ENCODE measurements around the gene GNS. TPM values are rescaled to one million over a fixed set of nuclear protein-coding genes. Genes with fewer than 3 reads are reported as not detected.

The GNS gene
- total and polyA plus RNA-seq, 9 donors, result 63.9 to 278 (median 101) TPM

GRCh38 chr12:64672925-64673409 lies 86.2 kb downstream of the GNS start:
- intact Hi-C loops (cut with DNase I), result loop anchor here in 1 of 4 donors (10.0 kb wide), 1 partner anchor 58 kb away; the partner anchor contains the start of gene RASSF3

GRCh38 chr12:64671681-64672080 lies 87.5 kb downstream of the GNS start:
- Histone ChIP-seq H3K4me1 (ENCODE audit: insufficient read depth) (peaks cover 31% of the 10 kb centered on the region), H3K27me3 (no peaks in the 10 kb centered on the region), H3K9me3 (no peaks in the 10 kb centered on the region), H3K4me3 (no peak overlapping the region), H3K27ac (peak overlapping the region in 1 of 2 donors; percentile 71), H3K36me3 (no peaks in the 10 kb centered on the region)
- no peak for DNase-seq
- WGBS, 3 donors, result 68 to 87% (median 80%) methylated on average over 4 of the region's 4 CpGs
- TF ChIP-seq POLR2A (IDR thresholded peaks at IDR 0.05) (no peak), EP300 (IDR thresholded peaks at IDR 0.05) (no peak), CTCF (IDR thresholded peaks at IDR 0.05) (no peak)
- intact Hi-C loops (cut with DNase I), result loop anchor here in 1 of 4 donors (10.0 kb wide), 1 partner anchor 57 kb away; the partner anchor contains the start of gene RASSF3

More at GRCh38 chr12:64672925-64673409, 86.2 kb downstream of the GNS start:
- peak; percentile 67 to 85 (median 74) for DNase-seq
- Histone ChIP-seq H3K36me3 (no peaks in the 10 kb centered on the region), H3K4me1 (ENCODE audit: insufficient read depth) (peaks cover 28% of the 10 kb centered on the region), H3K9me3 (no peaks in the 10 kb centered on the region), H3K27ac (peak overlapping the region in 1 of 2 donors; percentile 49), H3K4me3 (no peak overlapping the region), H3K27me3 (no peaks in the 10 kb centered on the region)
- TF ChIP-seq EP300 (IDR thresholded peaks at IDR 0.05), result no peak
- no peak for TF ChIP-seq CTCF (IDR thresholded peaks at IDR 0.05)
- no peak for TF ChIP-seq POLR2A (IDR thresholded peaks at IDR 0.05)
- 15 to 23% (median 19%) methylated on average over 8 of the region's 8 CpGs for WGBS, 3 donors

- Histone ChIP-seq H3K36me3 (no peaks in the 10 kb centered on the region), H3K4me1 (ENCODE audit: insufficient read depth) (peaks cover 34% of the 10 kb centered on the region), H3K4me3 (no peak overlapping the region), H3K9me3 (no peaks in the 10 kb centered on the region), H3K27me3 (no peaks in the 10 kb centered on the region), H3K27ac (peak overlapping the region in 1 of 2 donors; percentile 71)
- intact Hi-C loops (cut with DNase I), result loop anchor here in 1 of 4 donors (10.0 kb wide), 1 partner anchor 56 kb away; the partner anchor contains the start of gene RASSF3
- DNase-seq, result peak in 1 of 5 donors; percentile 38
- TF ChIP-seq POLR2A (IDR thresholded peaks at IDR 0.05), result no peak
- no peak for TF ChIP-seq EP300 (IDR thresholded peaks at IDR 0.05)
- TF ChIP-seq CTCF (IDR thresholded peaks at IDR 0.05), result no peak
- WGBS, 3 donors, result 64 to 73% (median 65%) methylated on average over 8 of the region's 8 CpGs
Observed at GRCh38 chr12:64670919-64671639, 88.1 kb downstream of the GNS start.

- H3K4me3 ChIP-seq, result no peak overlapping the region
Observed at GRCh38 chr12:64670019-64670418, 89.2 kb downstream of the GNS start.

More at GRCh38 chr12:64670019-64670418, 89.2 kb downstream of the GNS start:
- TF ChIP-seq CTCF (IDR thresholded peaks at IDR 0.05), result peak in 2 of 3 donors; percentile 16 to 27
- TF ChIP-seq POLR2A (IDR thresholded peaks at IDR 0.05), result no peak
- TF ChIP-seq EP300 (IDR thresholded peaks at IDR 0.05), result no peak
- Histone ChIP-seq H3K27ac (peak overlapping the region in 1 of 2 donors; percentile 62), H3K36me3 (no peaks in the 10 kb centered on the region), H3K27me3 (no peaks in the 10 kb centered on the region), H3K4me1 (ENCODE audit: insufficient read depth) (peaks cover 34% of the 10 kb centered on the region), H3K9me3 (no peaks in the 10 kb centered on the region)
- DNase-seq, result no peak
- intact Hi-C loops (cut with DNase I), result loop anchor here in 1 of 4 donors (10.0 kb wide), 1 partner anchor 55 kb away; the partner anchor contains the start of gene RASSF3
- WGBS, 3 donors, result 10 to 32% (median 17%) methylated on average over 4 of the region's 4 CpGs

Measured in ovary (tissue), 9 donors.